Measurements from ENCODE around the gene IDI1.

Gene IDI1

GRCh38 chr10:1085258-1085657, 36.3 kb upstream of the IDI1 start:
- H3K4me3 ChIP-seq (ENCODE audit: low read length, poor library complexity, severe bottlenecking) = no peak overlapping the region
- H4K20me1 ChIP-seq (ENCODE audit: insufficient read depth, low read length, poor library complexity, severe bottlenecking) = no peaks in the 10 kb centered on the region
- H3K27me3 ChIP-seq (ENCODE audit: insufficient read depth, low read length, poor library complexity, severe bottlenecking) = no peaks in the 10 kb centered on the region
- H3K9me3 ChIP-seq (ENCODE audit: insufficient read depth, low read depth, low read length) = no peaks in the 10 kb centered on the region
- no peaks in the 10 kb centered on the region for H3K9me2 ChIP-seq (replicated peaks; ENCODE audit: low read depth, low read length)
- no peak overlapping the region for H3K4me2 ChIP-seq (ENCODE audit: low read depth, low read length, poor library complexity, severe bottlenecking)
- peaks cover 77% of the 10 kb centered on the region; the same call in 1 of the 2 replicates for H3K36me3 ChIP-seq (ENCODE audit: insufficient read depth, low read length)
- no peaks in the 10 kb centered on the region for H3K4me1 ChIP-seq (ENCODE audit: insufficient read depth, low read length, poor library complexity, severe bottlenecking)
- TF ChIP-seq, protein P1, sequence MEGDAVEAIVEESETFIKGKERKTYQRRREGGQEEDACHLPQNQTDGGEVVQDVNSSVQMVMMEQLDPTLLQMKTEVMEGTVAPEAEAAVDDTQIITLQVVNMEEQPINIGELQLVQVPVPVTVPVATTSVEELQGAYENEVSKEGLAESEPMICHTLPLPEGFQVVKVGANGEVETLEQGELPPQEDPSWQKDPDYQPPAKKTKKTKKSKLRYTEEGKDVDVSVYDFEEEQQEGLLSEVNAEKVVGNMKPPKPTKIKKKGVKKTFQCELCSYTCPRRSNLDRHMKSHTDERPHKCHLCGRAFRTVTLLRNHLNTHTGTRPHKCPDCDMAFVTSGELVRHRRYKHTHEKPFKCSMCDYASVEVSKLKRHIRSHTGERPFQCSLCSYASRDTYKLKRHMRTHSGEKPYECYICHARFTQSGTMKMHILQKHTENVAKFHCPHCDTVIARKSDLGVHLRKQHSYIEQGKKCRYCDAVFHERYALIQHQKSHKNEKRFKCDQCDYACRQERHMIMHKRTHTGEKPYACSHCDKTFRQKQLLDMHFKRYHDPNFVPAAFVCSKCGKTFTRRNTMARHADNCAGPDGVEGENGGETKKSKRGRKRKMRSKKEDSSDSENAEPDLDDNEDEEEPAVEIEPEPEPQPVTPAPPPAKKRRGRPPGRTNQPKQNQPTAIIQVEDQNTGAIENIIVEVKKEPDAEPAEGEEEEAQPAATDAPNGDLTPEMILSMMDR (conservative IDR thresholded peaks at IDR 0.05; ENCODE audit: low read length) = no peak
- no peak for TF ChIP-seq EZH2phosphoT487 (IDR thresholded peaks at IDR 0.05; ENCODE audit: borderline replicate concordance)
- no peaks in the 10 kb centered on the region for H3F3A ChIP-seq (ENCODE audit: low read depth)
- no peak overlapping the region for H3K9ac ChIP-seq (ENCODE audit: low read depth, low read length, poor library complexity, severe bottlenecking)
- no peak overlapping the region for H2AFZ ChIP-seq (ENCODE audit: low read length)
- H3K79me2 ChIP-seq (ENCODE audit: insufficient read depth, low read length) = no peaks in the 10 kb centered on the region

DNA sequence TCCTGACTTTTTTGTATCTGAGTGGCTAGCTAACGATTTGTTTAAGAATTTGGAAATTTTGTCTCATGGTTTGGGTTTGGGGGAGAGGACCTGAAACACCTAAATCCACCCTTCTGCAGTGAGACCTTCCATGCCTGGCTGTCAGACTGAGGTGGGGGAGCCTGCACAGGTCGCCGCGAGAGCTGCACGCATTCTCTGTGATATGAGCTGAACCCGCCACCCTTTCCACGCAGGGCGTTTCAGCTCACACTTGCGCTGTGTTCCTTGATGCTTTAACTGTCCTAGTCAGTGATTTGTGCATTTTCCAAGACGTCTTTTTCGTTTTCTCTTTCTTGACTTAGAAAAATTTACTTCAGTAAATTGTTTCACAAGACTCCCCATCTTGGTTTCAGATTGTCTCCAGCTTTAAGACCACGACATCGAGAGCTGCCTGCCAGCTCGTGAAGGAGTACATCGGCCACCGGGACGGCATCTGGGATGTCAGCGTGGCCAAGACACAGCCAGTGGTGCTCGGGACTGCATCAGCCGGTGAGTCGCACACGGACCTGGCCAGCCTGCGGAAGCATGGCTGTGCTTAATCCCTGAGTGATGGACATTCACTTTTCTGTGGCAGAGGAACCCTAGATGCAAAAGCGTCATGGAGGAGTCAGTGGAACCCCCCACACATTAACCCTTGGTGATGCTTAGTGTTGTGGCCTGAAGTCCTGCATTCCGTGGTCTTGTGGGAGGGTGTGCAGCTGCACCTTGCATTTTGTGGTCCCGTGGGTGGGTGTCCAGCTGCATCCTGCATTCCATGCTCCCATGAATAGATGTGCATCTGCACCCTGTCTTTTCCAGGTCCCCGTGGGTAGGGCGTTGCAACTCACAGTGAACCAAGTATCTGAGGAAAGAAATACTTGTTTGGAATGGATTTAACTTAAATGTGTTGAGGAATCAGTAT, 35.4 kb upstream of the IDI1 start:
- Histone ChIP-seq H3K36me3 (ENCODE audit: insufficient read depth, low read length) (peaks cover 80% of the 10 kb centered on the region; the same call in 1 of the 2 replicates), H3K9me3 (ENCODE audit: insufficient read depth, low read depth, low read length) (no peaks in the 10 kb centered on the region), H4K20me1 (ENCODE audit: insufficient read depth, low read length, poor library complexity, severe bottlenecking) (no peaks in the 10 kb centered on the region), H3K79me2 (ENCODE audit: insufficient read depth, low read length) (no peaks in the 10 kb centered on the region), H2AFZ (ENCODE audit: low read length) (no peak overlapping the region), H3K4me2 (ENCODE audit: low read depth, low read length, poor library complexity, severe bottlenecking) (no peak overlapping the region), H3K27me3 (ENCODE audit: insufficient read depth, low read length, poor library complexity, severe bottlenecking) (no peaks in the 10 kb centered on the region), H3K4me3 (ENCODE audit: low read length, poor library complexity, severe bottlenecking) (no peak overlapping the region), H3F3A (ENCODE audit: low read depth) (no peaks in the 10 kb centered on the region), H3K4me1 (ENCODE audit: insufficient read depth, low read length, poor library complexity, severe bottlenecking) (no peaks in the 10 kb centered on the region), H3K9me2 (replicated peaks; ENCODE audit: low read depth, low read length) (no peaks in the 10 kb centered on the region), H3K9ac (ENCODE audit: low read depth, low read length, poor library complexity, severe bottlenecking) (no peak overlapping the region)
- TF ChIP-seq, protein P1 (conservative IDR thresholded peaks at IDR 0.05; ENCODE audit: low read length) = no peak
- no peak for TF ChIP-seq EZH2phosphoT487 (IDR thresholded peaks at IDR 0.05; ENCODE audit: borderline replicate concordance)

DNA sequence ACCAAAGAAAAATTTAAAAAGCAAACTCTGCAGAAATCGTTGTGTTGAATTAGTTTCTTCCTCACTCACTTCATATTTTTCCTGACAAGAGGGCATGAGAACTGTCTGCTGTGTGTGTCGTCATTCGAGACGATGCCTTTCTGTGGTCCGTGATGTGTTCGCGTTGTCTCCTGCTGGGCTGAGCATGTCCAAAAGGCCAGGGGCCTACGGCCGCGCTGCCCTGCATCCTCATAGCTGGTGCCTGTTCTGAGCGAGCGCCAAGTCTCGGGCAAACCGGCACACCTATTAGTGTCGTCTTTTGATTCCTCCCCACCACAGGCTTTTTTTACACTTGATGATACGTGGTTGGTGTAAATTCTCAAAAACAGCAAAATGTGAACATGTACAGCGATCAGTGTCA, 34.7 kb upstream of the IDI1 start:
- no peaks in the 10 kb centered on the region for H3K4me1 ChIP-seq (ENCODE audit: insufficient read depth, low read length, poor library complexity, severe bottlenecking)
- H3K79me2 ChIP-seq (ENCODE audit: insufficient read depth, low read length) = no peaks in the 10 kb centered on the region
- no peaks in the 10 kb centered on the region for H3F3A ChIP-seq (ENCODE audit: low read depth)
- H3K4me3 ChIP-seq (ENCODE audit: low read length, poor library complexity, severe bottlenecking) = no peak overlapping the region
- TF ChIP-seq, protein P1 (conservative IDR thresholded peaks at IDR 0.05; ENCODE audit: low read length) = no peak
- no peak for TF ChIP-seq EZH2phosphoT487 (IDR thresholded peaks at IDR 0.05; ENCODE audit: borderline replicate concordance)
- no peak overlapping the region for H3K9ac ChIP-seq (ENCODE audit: low read depth, low read length, poor library complexity, severe bottlenecking)
- H2AFZ ChIP-seq (ENCODE audit: low read length) = no peak overlapping the region
- peaks cover 78% of the 10 kb centered on the region; the same call in 1 of the 2 replicates for H3K36me3 ChIP-seq (ENCODE audit: insufficient read depth, low read length)
- H4K20me1 ChIP-seq (ENCODE audit: insufficient read depth, low read length, poor library complexity, severe bottlenecking) = no peaks in the 10 kb centered on the region
- H3K9me2 ChIP-seq (replicated peaks; ENCODE audit: low read depth, low read length) = no peaks in the 10 kb centered on the region
- H3K4me2 ChIP-seq (ENCODE audit: low read depth, low read length, poor library complexity, severe bottlenecking) = no peak overlapping the region
- H3K9me3 ChIP-seq (ENCODE audit: insufficient read depth, low read depth, low read length) = no peaks in the 10 kb centered on the region
- H3K27me3 ChIP-seq (ENCODE audit: insufficient read depth, low read length, poor library complexity, severe bottlenecking) = no peaks in the 10 kb centered on the region

All from Loucy (cell line).